ENCODE data around the gene ZFYVE28.

DNA sequence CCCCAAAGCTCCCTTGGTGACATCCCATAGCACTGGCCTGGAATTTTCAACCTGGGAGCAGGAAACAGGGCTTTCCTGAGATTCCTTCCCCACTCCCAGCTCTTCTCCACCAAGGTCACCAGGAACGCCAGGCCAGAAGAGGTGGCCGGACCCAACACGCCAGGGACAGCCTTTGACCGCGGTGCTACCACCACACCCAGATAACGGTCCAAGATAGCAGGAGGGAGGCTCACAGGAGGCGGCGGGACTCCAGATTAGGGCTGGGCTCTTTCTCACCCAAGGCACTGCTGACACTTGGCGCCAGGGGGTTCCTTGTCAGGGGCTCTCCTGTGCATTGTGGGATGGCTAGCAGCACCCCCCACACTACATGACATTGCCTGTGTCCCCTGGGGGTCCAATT lies 22.9 kb downstream of the ZFYVE28 start:
- TF ChIP-seq, protein P1, sequence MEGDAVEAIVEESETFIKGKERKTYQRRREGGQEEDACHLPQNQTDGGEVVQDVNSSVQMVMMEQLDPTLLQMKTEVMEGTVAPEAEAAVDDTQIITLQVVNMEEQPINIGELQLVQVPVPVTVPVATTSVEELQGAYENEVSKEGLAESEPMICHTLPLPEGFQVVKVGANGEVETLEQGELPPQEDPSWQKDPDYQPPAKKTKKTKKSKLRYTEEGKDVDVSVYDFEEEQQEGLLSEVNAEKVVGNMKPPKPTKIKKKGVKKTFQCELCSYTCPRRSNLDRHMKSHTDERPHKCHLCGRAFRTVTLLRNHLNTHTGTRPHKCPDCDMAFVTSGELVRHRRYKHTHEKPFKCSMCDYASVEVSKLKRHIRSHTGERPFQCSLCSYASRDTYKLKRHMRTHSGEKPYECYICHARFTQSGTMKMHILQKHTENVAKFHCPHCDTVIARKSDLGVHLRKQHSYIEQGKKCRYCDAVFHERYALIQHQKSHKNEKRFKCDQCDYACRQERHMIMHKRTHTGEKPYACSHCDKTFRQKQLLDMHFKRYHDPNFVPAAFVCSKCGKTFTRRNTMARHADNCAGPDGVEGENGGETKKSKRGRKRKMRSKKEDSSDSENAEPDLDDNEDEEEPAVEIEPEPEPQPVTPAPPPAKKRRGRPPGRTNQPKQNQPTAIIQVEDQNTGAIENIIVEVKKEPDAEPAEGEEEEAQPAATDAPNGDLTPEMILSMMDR (IDR thresholded peaks at IDR 0.05; ENCODE audit: low read depth, low read length, poor library complexity, severe bottlenecking) = no peak
- no peak for TF ChIP-seq EZH2phosphoT487 (IDR thresholded peaks at IDR 0.05; ENCODE audit: borderline replicate concordance, low read length)
